ENCODE data around the gene CPEB4.

Gene CPEB4

DNA sequence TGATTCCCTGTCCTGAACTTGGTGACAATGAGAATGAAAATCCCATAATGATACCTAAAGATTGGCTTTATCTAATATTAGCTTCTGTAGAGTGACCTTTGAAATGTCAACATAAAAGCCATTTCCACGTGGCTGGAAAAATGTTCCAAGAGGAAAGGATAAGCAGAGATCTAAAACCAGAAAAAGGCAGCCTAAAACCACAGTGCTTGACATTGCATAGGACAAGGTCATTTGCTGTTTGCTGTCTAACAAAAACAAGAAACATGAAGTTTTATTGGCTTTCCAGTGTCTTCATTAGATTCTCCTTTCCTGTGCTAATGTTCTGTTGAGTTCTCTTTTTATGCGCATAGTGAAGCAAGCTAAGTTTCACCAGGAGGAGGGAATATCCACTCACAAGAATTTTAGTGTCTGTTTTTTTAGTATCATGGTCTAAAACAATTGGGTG lies 44.6 kb downstream of the CPEB4 start:
- TF ChIP-seq FOXP2 (optimal IDR thresholded peaks at IDR 0.05; ENCODE audit: borderline replicate concordance, extremely low read depth, extremely low read length, insufficient read depth) (no peak), TAF1 (IDR thresholded peaks at IDR 0.05; ENCODE audit: borderline replicate concordance, insufficient read depth, low read length) (no peak), SIN3A (IDR thresholded peaks at IDR 0.05; ENCODE audit: borderline replicate concordance, insufficient read depth, low read length) (no peak), POLR2AphosphoS5 (IDR thresholded peaks at IDR 0.05; ENCODE audit: low read depth, low read length) (no peak)
- TF ChIP-seq, protein P1, sequence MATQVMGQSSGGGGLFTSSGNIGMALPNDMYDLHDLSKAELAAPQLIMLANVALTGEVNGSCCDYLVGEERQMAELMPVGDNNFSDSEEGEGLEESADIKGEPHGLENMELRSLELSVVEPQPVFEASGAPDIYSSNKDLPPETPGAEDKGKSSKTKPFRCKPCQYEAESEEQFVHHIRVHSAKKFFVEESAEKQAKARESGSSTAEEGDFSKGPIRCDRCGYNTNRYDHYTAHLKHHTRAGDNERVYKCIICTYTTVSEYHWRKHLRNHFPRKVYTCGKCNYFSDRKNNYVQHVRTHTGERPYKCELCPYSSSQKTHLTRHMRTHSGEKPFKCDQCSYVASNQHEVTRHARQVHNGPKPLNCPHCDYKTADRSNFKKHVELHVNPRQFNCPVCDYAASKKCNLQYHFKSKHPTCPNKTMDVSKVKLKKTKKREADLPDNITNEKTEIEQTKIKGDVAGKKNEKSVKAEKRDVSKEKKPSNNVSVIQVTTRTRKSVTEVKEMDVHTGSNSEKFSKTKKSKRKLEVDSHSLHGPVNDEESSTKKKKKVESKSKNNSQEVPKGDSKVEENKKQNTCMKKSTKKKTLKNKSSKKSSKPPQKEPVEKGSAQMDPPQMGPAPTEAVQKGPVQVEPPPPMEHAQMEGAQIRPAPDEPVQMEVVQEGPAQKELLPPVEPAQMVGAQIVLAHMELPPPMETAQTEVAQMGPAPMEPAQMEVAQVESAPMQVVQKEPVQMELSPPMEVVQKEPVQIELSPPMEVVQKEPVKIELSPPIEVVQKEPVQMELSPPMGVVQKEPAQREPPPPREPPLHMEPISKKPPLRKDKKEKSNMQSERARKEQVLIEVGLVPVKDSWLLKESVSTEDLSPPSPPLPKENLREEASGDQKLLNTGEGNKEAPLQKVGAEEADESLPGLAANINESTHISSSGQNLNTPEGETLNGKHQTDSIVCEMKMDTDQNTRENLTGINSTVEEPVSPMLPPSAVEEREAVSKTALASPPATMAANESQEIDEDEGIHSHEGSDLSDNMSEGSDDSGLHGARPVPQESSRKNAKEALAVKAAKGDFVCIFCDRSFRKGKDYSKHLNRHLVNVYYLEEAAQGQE (IDR thresholded peaks at IDR 0.05; ENCODE audit: insufficient read depth in 1 of 2, low read depth in 2 of 2, low read length in 2 of 2): no peak

DNA sequence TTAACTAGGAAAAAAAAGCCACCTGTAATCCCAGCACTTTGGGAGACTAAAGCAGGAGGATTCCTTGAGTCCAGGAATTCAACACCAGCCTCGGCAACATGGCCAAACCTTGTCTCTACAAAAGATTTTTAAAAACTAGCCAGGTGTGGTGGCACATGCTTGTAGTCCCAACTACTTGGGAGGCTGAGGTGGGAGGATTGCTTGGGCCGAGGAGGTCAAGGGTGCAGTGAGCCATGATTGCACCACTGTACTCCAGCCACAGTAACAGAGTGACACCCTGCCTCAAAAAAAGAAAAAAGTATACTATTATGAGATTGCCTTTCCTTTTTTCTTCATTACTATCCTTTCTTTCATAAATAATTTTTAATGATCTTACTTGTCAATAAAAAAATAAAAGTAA lies 45.8 kb downstream of the CPEB4 start:
- TF ChIP-seq FOXP2 (optimal IDR thresholded peaks at IDR 0.05; ENCODE audit: borderline replicate concordance, extremely low read depth, extremely low read length, insufficient read depth) (no peak), SIN3A (IDR thresholded peaks at IDR 0.05; ENCODE audit: borderline replicate concordance, insufficient read depth, low read length) (no peak), TAF1 (IDR thresholded peaks at IDR 0.05; ENCODE audit: borderline replicate concordance, insufficient read depth, low read length) (no peak)
- TF ChIP-seq, protein P1 (IDR thresholded peaks at IDR 0.05; ENCODE audit: insufficient read depth in 1 of 2, low read depth in 2 of 2, low read length in 2 of 2): no peak

DNA sequence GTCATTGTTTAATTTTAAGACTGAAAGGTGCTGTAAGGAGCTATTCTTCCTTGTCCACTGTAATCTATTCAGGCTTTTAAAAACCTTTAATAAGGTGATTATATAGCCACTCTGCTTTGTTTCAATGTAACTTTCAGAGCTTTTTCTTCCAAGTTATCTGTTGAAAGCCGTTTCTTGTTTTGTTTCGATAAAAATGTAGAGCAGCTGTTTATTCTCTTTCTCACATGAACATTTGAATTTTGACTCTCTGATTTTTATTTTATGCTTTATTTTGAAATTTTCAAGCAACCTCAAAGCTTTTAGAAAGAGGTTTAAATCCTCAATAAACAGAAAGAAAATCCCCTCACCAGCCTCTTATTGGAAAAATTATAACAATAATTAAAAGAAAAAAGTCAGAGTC lies 47.2 kb downstream of the CPEB4 start:
- TF ChIP-seq SIN3A (IDR thresholded peaks at IDR 0.05; ENCODE audit: borderline replicate concordance, insufficient read depth, low read length): no peak
- TF ChIP-seq FOXP2 (optimal IDR thresholded peaks at IDR 0.05; ENCODE audit: borderline replicate concordance, extremely low read depth, extremely low read length, insufficient read depth): no peak
- TF ChIP-seq POLR2AphosphoS5 (IDR thresholded peaks at IDR 0.05; ENCODE audit: low read depth, low read length): no peak
- TF ChIP-seq TAF1 (IDR thresholded peaks at IDR 0.05; ENCODE audit: borderline replicate concordance, insufficient read depth, low read length): no peak
- TF ChIP-seq, protein P1 (IDR thresholded peaks at IDR 0.05; ENCODE audit: insufficient read depth in 1 of 2, low read depth in 2 of 2, low read length in 2 of 2): no peak

DNA sequence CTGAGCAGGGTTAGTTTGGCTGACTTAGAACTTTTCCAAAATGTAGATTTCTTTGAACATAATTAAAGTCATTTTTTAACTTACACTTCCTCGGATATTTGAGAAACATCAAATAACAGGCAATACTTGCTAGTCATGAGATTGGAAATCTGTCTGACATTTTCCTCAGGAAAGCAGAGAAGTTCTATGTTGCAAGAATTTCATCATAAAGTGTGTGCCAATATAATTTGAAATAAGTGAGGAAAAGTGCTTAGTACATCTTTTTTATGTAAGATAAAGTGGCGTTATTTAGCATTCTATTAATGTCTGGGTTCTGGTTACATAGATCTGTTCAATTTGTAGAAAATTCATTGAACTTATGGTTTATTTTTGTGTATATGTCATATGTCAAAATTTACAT lies 52.1 kb downstream of the CPEB4 start:
- TF ChIP-seq TAF1 (IDR thresholded peaks at IDR 0.05; ENCODE audit: borderline replicate concordance, insufficient read depth, low read length): no peak
- no peak for TF ChIP-seq FOXP2 (optimal IDR thresholded peaks at IDR 0.05; ENCODE audit: borderline replicate concordance, extremely low read depth, extremely low read length, insufficient read depth)
- TF ChIP-seq SIN3A (IDR thresholded peaks at IDR 0.05; ENCODE audit: borderline replicate concordance, insufficient read depth, low read length): no peak
- TF ChIP-seq, protein P1 (IDR thresholded peaks at IDR 0.05; ENCODE audit: insufficient read depth in 1 of 2, low read depth in 2 of 2, low read length in 2 of 2): no peak
- TF ChIP-seq POLR2AphosphoS5 (IDR thresholded peaks at IDR 0.05; ENCODE audit: low read depth, low read length): no peak

DNA sequence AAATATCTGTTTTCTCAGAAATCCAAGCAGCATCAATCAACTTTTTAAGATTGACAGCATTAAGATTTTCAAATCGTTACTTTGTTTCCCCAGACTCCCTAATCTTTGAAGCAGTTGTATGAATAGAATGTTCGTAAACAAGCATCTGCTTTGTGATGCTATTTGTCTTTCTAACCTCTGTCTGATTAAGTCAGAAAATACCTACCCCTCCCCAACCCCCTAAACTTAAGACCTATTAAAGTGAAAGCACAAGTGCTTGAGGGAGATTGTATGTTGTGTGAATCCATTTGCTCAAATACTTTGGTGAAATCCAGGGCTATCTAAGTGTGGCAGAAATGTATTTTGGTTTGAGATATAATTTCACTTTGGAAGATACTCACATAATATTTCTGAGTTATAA lies 53.0 kb downstream of the CPEB4 start:
- TF ChIP-seq FOXP2 (optimal IDR thresholded peaks at IDR 0.05; ENCODE audit: borderline replicate concordance, extremely low read depth, extremely low read length, insufficient read depth) (no peak), TAF1 (IDR thresholded peaks at IDR 0.05; ENCODE audit: borderline replicate concordance, insufficient read depth, low read length) (no peak), POLR2AphosphoS5 (IDR thresholded peaks at IDR 0.05; ENCODE audit: low read depth, low read length) (no peak), SIN3A (IDR thresholded peaks at IDR 0.05; ENCODE audit: borderline replicate concordance, insufficient read depth, low read length) (no peak)
- TF ChIP-seq, protein P1 (IDR thresholded peaks at IDR 0.05; ENCODE audit: insufficient read depth in 1 of 2, low read depth in 2 of 2, low read length in 2 of 2): no peak

Data from PFSK-1 (cell line).